Renal pelvis (tissue), 4 donors: Measurements from ENCODE around the gene SDK2. TPM values are rescaled to one million over a fixed set of nuclear protein-coding genes. Genes with fewer than 3 reads are reported as not detected.

Experiments used
- DNase-seq: peaks from one replicate; pipeline ENCODE4 v3.0.0-alpha.2; 2013
- polyA plus RNA-seq, 3 donors: library from polyadenylated mRNA; unstranded; fragments of 120-200 nt; gene quantifications; one replicate each; pipeline ENCODE4 v1.2.1, GENCODE V29; 2013; ENCODE audit not compliant: insufficient read length in 3 of 3

Gene SDK2
- polyA plus RNA-seq, 3 donors = 7.2 to 10.0 (median 9.9) TPM

DNA sequence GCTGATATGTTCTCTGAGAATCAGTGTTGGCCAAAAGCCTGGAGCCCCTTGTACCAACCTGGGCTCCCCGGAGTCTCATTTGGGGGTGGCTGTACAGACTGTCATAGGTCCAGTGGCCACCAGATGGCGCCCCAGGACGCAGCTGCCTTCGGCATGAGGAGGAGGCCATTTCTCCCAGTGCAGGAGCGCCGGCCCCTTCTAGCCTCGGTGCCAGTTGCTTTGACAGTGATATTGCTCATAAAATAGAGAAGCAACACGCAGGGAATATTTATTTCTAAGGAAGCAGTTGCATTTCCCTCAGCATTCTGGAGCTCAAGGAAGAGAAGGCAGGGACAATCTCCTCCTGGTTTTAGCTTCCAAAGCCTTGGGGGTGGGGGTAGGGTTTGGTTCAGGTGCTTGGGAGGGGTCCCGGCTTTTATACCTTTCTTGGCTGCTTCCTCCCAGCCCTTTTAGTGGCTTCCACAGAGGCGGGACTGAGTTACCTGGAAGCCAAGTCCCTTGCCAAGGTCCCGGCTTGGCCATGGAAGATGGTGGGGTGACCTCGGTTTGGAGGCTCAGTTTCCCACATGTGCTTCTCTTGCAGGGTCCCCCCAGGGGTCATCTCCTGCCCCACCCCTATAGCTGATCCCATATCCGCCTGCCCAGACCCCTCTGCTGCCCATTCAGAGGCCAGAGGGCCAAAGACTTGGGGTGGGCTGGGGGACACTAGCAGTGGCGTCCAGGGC is 214.6 kb downstream of the SDK2 start:
- peak; percentile 78 for DNase-seq

DNA sequence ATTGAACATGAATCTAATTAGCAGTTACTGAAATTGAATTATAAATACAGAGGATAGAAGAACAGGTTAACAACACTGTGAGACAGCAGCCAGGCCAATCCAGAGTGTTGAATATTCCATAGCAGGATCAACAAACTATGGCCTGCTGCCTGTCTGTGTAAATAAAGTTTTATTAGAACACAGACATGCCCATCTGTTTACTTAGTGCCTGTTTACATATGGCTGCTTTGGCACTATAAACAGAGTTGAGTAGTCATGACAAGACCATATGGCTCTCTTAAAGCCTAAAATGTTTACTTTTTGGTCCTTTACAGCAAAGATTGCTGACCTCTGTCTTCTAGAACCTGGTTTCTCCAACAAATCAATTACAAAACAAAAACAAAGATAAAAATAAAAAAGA is 217.0 kb downstream of the SDK2 start:
- no peak for DNase-seq

DNA sequence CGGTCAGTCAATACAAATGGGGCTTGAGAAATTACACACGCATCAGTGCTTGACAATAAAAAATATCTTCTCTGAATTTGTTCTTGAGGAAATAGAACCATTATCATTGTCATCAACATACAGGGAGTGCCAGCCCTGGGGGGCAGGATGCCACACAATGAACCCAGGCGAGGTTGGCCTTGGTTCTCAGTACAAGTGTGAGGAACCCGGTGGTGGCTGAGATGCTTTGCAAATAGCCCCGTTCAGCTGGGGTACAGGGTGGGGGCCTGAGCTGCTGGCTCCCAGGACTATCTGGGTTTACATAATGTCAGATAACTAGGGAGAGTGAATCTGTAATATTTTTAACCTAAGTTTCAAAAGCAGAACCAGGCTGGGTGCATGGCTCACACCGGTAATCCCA is 219.7 kb downstream of the SDK2 start:
- no peak for DNase-seq

DNA sequence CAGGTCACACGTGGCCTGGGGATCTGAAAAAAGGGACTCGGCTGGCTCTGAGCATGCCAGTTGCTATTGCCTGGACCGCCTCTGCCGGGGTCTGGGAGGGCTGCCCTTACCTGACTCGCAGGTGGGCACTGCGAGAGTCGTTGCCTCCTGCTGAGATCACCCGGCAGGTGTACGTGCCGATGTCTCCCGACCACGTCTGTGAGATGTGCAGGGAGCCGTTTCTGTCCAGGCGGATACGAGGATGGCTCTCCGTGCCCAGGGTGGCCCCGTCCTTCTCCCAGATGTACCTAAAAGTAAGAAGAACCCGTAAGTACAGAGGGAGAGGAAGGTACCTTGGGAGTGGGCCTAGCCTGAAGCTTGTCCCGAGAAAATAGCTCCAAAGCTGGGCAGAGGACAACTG is 220.4 kb downstream of the SDK2 start:
- DNase-seq = no peak

DNA sequence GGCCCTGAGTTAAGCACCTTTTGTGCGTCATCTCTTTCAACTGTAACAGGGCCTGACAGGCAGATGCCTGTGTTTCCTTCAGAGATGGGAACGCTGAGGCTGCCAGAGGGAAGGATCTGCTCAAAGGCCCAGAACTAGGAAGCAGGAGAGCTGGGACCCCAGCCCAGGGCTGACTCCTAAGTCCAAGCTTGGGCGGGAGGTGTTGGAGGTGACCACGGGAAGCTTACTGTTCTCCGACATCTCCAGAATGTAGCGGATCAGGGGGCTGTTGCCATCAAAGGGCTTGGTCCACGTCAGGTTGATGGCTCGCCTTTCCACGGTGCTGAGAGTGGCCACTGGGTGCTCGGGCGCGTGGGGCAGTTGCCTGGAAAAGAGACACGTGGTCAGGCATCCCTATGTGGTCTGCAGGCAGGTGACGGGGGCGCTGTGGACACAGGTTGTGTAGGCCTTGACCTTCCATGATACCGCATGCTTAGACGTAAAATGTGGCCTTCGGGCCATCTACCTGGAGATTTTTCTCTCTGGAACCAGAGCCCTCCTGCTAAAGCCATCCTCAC is 221.0 kb downstream of the SDK2 start:
- no peak for DNase-seq

DNA sequence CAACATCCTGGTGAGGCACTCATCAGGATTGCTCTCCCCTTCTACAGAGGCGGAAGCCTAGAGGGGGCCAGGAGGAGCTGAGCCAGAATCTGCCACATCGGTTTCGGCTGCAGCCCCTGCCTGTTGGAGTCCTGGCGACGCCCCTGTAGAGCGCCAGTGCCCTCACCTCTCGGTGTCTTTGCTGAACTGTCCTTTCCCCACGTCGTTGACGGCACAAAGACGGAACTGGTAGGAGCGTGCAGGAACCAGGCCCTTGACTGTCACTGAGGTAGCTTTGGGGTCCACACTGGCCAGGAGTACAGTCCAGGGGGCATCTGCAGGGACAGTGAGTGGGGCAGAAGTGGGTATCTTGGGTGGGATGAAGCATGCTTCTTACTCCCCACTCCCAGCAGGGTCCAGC is 222.1 kb downstream of the SDK2 start:
- no peak for DNase-seq

DNA sequence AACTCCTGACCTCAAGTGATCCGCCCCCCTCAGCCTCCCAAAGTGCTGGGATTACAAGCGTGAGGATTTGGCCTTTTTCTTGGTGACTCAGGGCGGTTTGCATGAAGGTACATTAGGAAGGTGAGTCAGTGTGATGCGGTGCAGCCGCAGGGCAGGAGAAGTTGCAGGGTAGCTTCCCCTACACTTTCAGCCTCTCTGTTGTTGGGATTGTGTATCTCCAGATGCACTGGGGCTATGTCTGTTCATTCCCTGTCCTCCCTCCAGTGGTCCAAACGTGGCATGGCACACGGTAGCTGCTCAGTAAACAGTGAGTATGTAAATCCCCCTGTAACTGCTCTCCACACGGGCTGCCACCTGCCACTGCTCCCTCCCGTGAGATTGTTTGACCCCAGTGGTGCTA is 223.3 kb downstream of the SDK2 start:
- no peak for DNase-seq

DNA sequence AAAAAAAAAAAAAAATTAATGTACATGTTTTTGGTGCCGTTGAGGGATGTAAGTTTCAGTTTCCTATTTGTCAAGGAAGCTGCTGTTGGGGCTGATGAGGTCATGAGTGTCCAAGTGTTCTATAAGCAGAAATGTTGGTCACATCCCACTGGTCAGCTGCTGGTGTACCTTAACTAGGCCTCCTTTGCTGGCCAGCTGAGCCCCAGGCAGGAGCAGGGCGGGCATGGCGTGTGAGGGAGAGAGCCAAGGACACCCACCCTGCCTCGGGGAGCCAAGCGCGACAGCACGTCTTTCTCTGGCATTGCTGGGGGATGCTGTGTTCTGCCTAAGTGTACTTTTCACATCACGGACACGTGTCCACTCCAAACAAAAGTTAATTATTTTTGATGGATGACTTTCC is 224.4 kb downstream of the SDK2 start:
- peak; percentile 54 for DNase-seq

DNA sequence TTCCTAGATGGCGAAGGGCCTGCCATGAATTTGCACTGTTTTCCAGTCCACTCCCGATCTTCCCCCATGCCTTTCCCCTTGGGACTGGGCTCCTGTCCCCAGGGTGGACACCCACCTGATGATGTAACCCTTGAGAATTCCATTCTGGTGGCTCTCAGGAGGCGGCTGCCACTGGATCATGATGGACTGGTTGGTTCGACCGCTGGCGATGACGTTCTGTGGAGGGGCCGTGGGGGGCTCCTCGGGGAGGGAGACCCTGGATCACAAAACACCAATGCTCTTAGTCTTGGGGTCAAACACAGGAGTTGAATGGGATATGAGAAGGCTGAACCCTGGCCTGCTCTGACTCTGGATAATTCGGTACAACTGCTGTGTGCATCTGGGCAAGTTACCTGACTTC is 225.2 kb downstream of the SDK2 start:
- DNase-seq = no peak

DNA sequence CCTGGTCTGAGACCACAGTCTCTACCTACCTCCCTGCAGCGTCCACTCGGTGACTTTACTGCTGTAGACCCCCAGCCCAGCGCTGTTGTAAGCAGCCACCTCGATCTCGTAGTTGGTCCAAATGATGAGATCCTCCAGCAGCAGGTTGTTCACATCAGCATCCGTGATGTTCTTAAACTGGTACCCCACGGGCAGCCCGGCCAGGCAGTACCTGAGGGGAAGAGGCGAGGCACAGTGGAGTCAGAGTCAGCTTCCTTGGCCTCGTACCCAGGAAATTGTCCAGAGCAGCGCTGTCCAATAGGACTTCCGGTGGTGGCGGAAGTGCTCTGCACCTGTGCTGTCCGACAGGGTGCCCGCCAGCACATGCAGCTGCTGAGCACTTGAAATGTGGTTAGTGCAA is 228.5 kb downstream of the SDK2 start:
- no peak for DNase-seq

DNA sequence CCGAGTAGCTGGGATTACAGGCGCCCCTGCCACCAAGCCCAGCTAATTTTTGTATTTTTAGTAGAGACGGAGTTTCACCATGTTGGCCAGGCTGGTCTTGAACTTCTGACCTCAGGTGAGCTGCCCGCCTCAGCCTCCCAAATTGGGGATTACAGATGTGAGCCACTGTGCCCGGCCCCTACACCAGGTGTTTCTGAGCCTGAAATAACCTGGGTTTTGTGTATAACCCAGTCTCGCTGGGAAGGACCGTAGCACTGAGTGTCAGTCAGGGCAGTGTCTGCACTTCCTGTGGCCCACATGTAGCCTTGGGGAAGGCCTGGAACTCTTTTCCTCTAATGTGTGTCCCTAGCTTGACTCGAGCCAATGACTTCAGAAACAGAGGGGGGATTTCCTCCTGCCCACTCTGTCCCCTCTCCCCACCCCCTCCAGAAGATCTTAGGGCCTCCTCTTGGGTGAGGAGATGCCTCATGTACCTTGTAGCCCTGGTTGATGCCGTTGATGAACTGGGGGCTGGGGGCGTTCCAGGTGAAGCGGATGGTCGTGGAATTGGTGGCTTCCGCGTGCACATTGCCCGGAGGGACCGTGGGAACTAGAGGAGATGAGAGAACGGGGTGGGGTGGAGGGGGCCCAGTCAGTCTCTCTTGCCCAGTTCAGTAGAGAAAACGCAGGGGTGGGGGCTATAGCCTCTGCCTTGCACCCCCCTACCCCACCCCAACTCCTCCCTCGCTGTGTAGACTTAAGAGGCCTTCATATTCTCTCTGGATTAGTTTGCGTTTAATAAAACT is 229.9 kb downstream of the SDK2 start:
- DNase-seq = no peak

DNA sequence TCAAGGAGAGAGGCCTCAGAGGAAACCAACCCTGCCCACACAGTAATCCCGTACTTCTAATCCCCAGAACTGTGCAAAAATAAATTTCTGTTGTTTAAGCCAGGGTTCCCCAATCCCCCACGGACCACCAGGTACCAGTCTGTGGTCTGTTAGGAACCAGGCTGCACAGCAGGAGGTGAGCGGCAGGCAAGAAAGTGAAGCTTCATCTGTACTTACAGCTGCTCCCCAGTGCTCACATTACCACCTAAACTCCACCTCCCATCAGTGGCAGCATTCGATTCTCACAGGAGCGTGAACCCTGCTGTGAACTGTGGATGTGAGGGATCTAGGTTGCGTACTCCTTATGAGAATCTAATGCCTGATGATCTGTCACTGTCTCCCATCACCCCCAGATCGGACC is 231.3 kb downstream of the SDK2 start:
- DNase-seq = no peak

DNA sequence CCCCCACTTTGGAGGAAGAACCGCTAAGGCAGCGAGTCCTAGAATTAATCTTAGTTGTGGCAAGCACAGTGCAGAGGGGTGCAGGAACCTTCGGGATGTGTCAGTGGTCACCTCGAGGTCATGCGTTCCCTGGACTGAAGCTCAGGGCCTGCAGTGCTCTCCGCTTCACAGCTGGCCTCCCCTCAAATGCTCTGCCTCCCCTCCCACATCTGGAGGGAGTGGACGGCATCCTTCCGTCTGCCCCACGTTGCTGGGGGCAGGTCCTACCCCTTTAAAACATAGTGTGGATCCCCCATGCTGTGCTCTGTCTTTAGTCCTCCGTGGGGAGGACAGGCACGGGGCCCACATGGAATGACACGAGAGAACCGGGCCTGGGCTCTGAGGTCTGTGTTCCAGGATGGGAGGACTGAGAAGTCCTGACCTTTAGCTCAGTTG is 232.9 kb downstream of the SDK2 start:
- DNase-seq = no peak

DNA sequence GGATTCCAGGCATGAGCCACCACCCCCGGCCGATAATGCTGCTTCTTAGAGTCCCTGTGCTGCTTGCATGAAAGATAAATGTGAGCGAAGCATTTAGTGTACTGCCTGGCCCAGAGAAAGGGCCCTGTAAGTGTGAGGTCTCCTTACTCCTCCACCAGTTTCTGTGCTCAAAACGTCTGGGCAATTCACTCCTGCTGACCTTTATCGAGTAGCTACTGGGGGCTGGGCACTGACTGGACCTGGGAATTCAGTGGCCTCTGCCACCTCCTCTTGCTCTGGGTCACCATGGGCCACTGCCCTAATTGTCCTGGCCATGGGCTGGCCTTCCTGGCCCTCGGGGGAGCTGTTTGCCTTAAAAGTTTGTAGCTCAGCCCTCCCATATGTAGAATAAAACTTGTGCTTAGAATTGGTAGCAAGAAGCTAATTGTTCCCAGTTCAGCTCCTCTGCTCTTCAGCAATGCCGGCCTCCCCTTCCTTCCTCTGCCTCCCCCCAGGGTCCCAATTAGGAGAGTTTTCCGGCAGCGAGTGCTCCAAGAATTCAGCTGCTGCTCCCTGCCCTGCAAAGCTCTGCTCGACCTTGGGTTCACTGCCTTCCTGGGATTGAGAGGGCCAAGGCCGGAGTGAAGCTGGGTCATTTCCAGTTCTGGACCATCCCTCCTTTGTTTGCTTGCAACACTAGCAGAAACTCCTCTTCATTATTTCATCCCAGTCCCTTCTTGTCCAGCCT is 233.5 kb downstream of the SDK2 start:
- DNase-seq = no peak

DNA sequence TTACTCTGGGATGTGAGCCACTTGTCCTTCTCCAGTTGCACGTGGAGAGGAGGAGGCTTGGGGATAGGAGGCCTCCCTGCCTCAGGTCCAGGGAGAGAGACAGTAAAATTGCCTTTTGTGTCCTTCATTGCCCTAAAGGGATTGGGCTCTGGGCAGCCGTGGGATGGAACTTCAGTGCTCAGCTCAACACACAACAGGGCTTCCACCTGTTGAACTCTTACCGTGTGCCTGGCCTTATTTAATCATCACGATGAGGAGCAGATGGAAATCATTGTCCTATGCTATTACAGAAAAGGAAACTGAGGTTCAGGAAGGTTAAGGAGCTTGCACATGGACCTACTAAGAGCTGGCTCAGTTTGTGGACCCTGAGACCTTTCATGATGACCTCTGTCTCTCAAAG is 240.0 kb downstream of the SDK2 start:
- no peak for DNase-seq

DNA sequence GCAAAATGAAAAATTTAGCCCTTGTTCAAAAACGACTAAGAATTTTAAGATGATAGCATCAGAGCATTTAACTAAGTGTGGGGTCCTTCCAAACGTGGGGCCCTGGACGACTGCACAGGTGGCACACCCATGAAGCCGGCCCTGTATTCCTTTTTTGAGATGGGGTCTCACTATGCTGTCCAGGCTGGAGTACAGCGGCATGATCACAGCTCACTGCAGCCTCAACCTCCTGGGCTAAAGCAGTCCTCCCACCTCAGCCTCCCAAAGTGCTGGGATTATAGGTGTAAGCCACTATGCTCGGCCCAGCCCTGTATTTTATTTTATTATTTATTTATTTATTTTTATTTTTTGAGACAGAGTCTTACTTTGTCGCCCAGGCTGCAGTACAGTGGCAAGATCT is 241.8 kb downstream of the SDK2 start:
- DNase-seq = no peak

DNA sequence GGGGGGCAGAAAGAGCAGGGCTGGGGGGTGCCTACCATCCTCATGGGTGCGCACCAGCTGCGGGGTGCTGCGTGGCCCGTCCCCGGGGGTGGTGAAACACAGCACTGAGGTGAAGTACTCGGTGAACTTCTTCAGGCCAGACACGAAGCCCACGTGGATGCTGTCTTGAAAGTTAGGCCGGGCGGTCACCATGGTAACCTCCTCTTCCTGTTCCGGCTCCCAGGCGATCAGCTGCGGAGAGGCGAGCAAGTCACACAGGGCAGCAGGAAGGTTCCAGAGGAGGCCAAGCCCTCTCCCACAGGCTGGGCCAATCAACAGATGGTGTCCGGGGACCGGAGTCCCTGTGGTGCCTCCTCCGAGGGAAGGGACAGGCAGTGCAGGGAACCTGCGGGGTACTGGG is 242.3 kb downstream of the SDK2 start:
- DNase-seq = no peak

DNA sequence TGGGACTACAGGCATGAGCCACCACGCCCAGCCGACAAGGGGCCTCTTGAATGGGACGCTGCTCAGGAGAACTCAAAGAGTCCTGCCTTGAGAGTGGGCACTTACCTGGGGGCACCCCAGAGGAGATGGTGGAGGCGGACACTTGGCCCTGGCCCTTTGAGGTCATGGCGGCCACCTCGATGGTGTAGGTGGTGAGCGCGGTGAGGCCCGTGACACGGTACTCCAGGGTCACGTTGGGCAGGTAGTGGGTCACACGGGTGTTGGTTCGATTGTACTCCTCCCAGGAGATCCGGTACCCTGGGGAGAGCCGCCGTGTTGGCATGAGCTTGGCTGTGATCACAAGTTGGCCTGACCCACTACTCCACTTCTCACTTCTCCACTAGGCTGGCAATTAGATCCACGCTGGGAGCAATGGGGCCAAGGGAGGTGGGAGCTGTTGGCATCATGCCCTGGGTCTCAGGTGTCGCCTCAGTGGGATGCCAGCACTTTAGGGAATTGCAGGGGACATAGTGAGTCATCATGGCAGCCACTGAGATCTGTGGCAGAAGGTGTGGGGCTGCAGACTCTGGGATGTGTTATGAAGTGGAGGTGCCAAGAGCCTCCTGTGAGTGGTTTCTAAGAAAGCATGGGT is 243.2 kb downstream of the SDK2 start:
- no peak for DNase-seq

DNA sequence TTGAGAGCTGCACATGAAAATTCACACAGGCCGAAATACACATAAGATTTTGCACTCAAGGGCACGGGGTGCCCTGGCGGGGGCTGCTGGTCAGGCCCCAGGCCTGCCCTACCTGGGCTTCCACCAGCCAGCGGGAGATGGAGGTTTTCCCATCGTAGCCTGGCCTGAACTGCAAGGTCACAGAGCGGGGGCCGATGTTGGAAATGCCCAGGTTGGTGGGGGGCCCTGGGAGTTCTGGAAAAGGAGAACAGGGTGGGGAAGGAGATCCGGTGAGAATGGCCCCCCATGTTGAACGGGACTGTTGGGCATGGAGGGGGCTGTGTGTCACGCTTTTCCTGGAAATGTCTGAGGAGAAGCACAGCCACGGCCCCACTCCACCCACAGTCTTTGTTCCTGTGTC is 245.2 kb downstream of the SDK2 start:
- DNase-seq = no peak

DNA sequence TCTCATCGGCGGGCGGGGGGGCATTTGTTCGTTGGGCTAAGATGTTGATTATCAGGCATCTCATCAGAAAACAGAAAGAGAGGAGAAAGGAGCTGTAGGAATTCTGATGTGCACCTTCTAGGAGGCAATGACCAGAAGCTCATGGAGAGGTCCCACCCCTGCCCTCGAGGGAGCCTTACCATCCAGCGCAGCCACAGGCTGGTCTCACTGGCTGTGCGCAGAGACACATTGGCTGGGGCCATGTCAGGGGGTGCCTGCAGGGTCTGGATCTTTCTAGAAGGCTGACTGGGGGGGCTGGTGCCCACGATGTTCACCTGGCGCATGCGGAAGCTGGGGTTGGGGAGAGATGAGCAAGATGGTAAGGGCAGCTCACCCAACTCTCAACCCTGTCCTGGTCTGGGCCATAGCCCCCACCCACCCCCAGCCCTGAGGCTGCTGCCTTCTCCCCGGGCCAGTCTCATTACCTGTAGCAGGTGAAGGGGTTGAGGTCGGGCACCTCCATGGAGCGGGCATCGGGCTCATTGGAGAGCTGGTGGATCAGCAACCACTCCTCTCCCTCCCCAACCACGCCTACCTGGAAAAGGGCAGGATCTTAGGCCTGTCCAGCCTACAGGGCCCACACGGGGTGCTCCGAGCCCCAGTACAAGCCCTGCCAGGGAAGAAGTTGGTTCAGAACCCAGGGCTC is 246.2 kb downstream of the SDK2 start:
- DNase-seq = no peak

DNA sequence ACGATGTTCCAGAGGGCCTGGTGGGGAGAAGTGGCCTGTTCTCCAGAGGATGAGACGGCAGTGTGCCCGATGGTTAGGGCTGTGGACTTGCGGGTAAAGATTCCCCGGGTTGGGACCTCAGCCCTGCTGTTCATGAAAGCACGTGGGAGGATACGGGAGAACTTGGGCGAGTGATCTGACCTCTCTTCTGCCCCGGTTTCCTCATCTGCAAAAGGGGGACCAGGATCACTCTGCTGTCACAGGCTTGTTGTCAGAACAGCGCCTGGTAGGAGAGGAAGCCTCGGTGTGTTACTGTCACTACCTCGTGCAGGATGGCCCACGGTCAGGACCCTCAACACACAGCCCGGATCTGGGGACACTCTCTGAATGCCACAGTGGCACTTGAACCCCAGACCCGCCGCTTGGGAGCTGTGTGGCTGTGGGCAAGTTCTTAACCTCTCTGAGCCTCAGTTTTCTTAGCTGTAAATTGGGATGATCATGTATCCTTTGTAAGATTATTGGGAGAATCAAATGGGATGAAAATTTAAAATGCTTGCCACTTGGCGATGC is 246.9 kb downstream of the SDK2 start:
- no peak for DNase-seq
